Adrenal gland (tissue), 12 donors: ENCODE data around the gene GRHL3. TPM values are rescaled to one million over a fixed set of nuclear protein-coding genes. Genes with fewer than 3 reads are reported as not detected.

Source experiments
- DNase-seq, 7 donors: peaks; one replicate each; pipeline ENCODE4 v3.0.0-alpha.2; 2019 to 2020
- H3K27ac ChIP-seq, 5 donors: fragments of 200-600 bp; sonication (generic) in 4 of 5; 1 replicate in 3 of 5; 2 replicates in 2 of 5; pipeline versions ENCODE4 v1.5.1 to v1.8.0; 2016 to 2020; ENCODE audit warnings: mild to moderate bottlenecking in 1 of 5
- H3K27me3 ChIP-seq: fragments of 200-600 bp; 2 replicates; pipeline ENCODE4 v1.8.0; 2021
- H3K36me3 ChIP-seq, 2 donors: fragments of 200-600 bp; replicated peaks in 1 of 2; 1 replicate in 1 of 2; 2 replicates in 1 of 2; pipeline versions ENCODE4 v1.5.1 to v1.8.0; 2018 to 2022
- H3K4me1 ChIP-seq, 2 donors: fragments of 200-600 bp; replicated peaks in 1 of 2; 1 replicate in 1 of 2; 2 replicates in 1 of 2; pipeline versions ENCODE4 v1.5.1 to v1.8.0; 2018 to 2021
- H3K4me3 ChIP-seq, 4 donors: fragments of 200-600 bp; sonication (generic) in 3 of 4; one replicate each; pipeline ENCODE4 v1.5.1; 2016 to 2018
- H3K9me3 ChIP-seq, 3 donors: fragments of 200-600 bp; sonication (generic) in 1 of 3; replicated peaks in 1 of 3; 1 replicate in 2 of 3; 2 replicates in 1 of 3; pipeline versions ENCODE4 v1.5.1 to v1.8.0; 2016 to 2021
- CTCF ChIP-seq, 6 experiments: fragments of 450-650 bp in 4 of 6; fragments of 200-600 bp in 2 of 6; sonication (generic) in 1 of 6; IDR thresholded peaks; 1 replicate in 5 of 6; 2 replicates in 1 of 6; pipeline versions ENCODE4 v1.5.1 to v1.8.0; 2016 to 2021; ENCODE audit warnings: antibody characterized with exemption in 6 of 6, mild to moderate bottlenecking in 2 of 6, moderate library complexity in 1 of 6
- POLR2A ChIP-seq, 2 donors: fragments of 450-650 bp; IDR thresholded peaks; one replicate each; pipeline ENCODE4 v1.6.1; 2017; ENCODE audit warnings: antibody characterized with exemption in 2 of 2, mild to moderate bottlenecking in 2 of 2, moderate library complexity in 1 of 2
- WGBS, 4 donors: extraction: QIAGEN DNeasy Blood & Tissue Kit in 2 of 4; methylation state at CpG; one replicate each; pipeline versions ENCODE4 v1.1.5 to v1.1.7; 2013 to 2017; 5-methylcytosine and 5-hydroxymethylcytosine counted together
- intact Hi-C, 2 donors: fragments of 100-400 bp; cut with DNase I; formaldehyde crosslinking; loops; one replicate each; pipeline versions ENCODE4 v1.14.1 to v1.15.0; 2022 to 2023
- polyA plus RNA-seq, 3 donors: library from polyadenylated mRNA; stranded (reverse); fragments of 200-250 nt in 2 of 3; fragments of 350-450 nt in 1 of 3; fragmentation: Illumina TruSeq in 1 of 3; extraction: RNeasy Lipid Tissue Mini Kit (QIAGEN cat#74804) in 1 of 3; gene quantifications; one replicate each; pipeline ENCODE4 v1.2.3, GENCODE V29; 2013 to 2014
- total RNA-seq, 9 donors: library from RNA; depleted of rRNA in 4 of 9; stranded (reverse); fragments of >200 nt in 4 of 9; fragments of 120-200 nt in 1 of 9; fragmentation: NEBNext Ultra II Directional in 1 of 9; extraction: Animal tissue kit (Norgen Biotek cat#: 25700) in 1 of 9; gene quantifications; one replicate each; pipeline versions ENCODE4 v1.1.0 to v1.2.4, GENCODE V29; 2013 to 2023
- donor health status: healthy with polysubstance abuse.
- donor health status: Bipolar disorder and iron deficiency.
- donor health status: DM: yes; HTN: yes; CAD: no.
- donor health status: DM: no; HTN: no; CAD: no.
- donor health status: DM: no; HTN: no; CAD: no.
- donor health status: DM: yes; HTN: yes; CAD: no.

Gene GRHL3
- total and polyA plus RNA-seq, 12 donors, result 0.10 to 0.20 (median 0.16) TPM; not detected in 8

GRCh38 chr1:24276791-24277190 is 42.4 kb upstream of the GRHL3 start:
- H3K36me3 ChIP-seq, result no peaks in the 10 kb centered on the region
- no peak overlapping the region for H3K27ac ChIP-seq
- peak in 1 of 7 donors; percentile 27 for DNase-seq
- WGBS, 4 donors, result 43 to 61% (median 52%) methylated on average over 6 of the region's 6 CpGs
- H3K27me3 ChIP-seq, result no peaks in the 10 kb centered on the region
- H3K9me3 ChIP-seq, result no peaks in the 10 kb centered on the region
- intact Hi-C loops, result no loop called here
- no peak overlapping the region for H3K4me3 ChIP-seq
- H3K4me1 ChIP-seq, result no peaks in the 10 kb centered on the region
- TF ChIP-seq POLR2A (IDR thresholded peaks at IDR 0.05) (no peak), CTCF (IDR thresholded peaks at IDR 0.05) (no peak)

GRCh38 chr1:24277420-24278169 is 41.6 kb upstream of the GRHL3 start:
- Histone ChIP-seq H3K9me3 (no peaks in the 10 kb centered on the region), H3K4me1 (no peaks in the 10 kb centered on the region), H3K27ac (no peak overlapping the region), H3K4me3 (no peak overlapping the region), H3K27me3 (no peaks in the 10 kb centered on the region), H3K36me3 (no peaks in the 10 kb centered on the region)
- TF ChIP-seq POLR2A (IDR thresholded peaks at IDR 0.05), result no peak
- TF ChIP-seq CTCF (IDR thresholded peaks at IDR 0.05), result no peak
- WGBS, 4 donors, result 66 to 74% (median 70%) methylated on average over 11 to 12 of the region's 12 CpGs
- intact Hi-C loops, result no loop called here
- no peak for DNase-seq

GRCh38 chr1:24278726-24279125 is 40.4 kb upstream of the GRHL3 start:
- H3K4me3 ChIP-seq, result no peak overlapping the region
- no peak for DNase-seq
- 35 to 83% (median 70%) methylated on average over 2 to 3 of the region's 3 CpGs for WGBS, 4 donors
- TF ChIP-seq CTCF (IDR thresholded peaks at IDR 0.05), result no peak
- no peak for TF ChIP-seq POLR2A (IDR thresholded peaks at IDR 0.05)
- H3K9me3 ChIP-seq, result no peaks in the 10 kb centered on the region
- no peak overlapping the region for H3K27ac ChIP-seq
- H3K27me3 ChIP-seq, result no peaks in the 10 kb centered on the region
- H3K36me3 ChIP-seq, result no peaks in the 10 kb centered on the region
- peaks cover 0 to 6% of the 10 kb centered on the region in 2 donors for H3K4me1 ChIP-seq
- intact Hi-C loops, result no loop called here

- no peak for DNase-seq
- 67 to 83% (median 78%) methylated on average over 5 of the region's 5 CpGs for WGBS, 4 donors
Observed at GRCh38 chr1:24279590-24280232, 39.4 kb upstream of the GRHL3 start.

More at GRCh38 chr1:24279590-24280232, 39.4 kb upstream of the GRHL3 start:
- H3K9me3 ChIP-seq, result no peaks in the 10 kb centered on the region
- intact Hi-C loops, result no loop called here
- H3K4me1 ChIP-seq, result peaks cover 0 to 6% of the 10 kb centered on the region in 2 donors
- no peak overlapping the region for H3K4me3 ChIP-seq
- no peak overlapping the region for H3K27ac ChIP-seq
- H3K27me3 ChIP-seq, result no peaks in the 10 kb centered on the region
- TF ChIP-seq POLR2A (IDR thresholded peaks at IDR 0.05) (no peak), CTCF (IDR thresholded peaks at IDR 0.05) (no peak)
- no peaks in the 10 kb centered on the region for H3K36me3 ChIP-seq
